Stimulated activated CD8-positive, alpha-beta memory T cell treated with anti-CD3 and anti-CD28 coated beads, Interleukin-12 subunit alpha, Interleukin-12 subunit beta, amount 100 ng/mL, for 1 hour (primary cell): Measurements from ENCODE around the gene SH3TC2.

Source experiments
- DNase-seq: peaks from one replicate; pipeline ENCODE4 v3.0.0-alpha.2; 2020; ENCODE audit warnings: low read depth

The SH3TC2 gene

DNA sequence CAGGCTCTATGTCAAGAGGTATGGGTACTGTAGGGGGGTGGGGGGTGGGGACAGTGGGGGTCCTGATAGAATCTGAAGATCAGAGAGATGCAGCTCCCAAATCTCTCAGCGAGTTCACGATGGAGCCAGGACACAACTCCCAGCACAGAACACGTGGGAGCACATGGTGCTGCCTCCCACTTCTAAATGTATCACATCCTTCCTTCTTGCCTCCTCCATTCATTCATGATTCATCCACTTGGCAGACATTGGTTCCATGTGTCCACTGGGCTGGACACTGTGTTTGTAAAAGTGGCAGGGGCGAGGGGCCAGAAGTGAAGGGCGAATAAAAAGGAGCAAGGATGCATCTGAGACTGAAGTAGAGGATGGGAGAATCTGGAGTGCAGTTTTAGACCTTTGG is 33.9 kb downstream of the SH3TC2 start:
- no peak for DNase-seq

- DNase-seq: no peak
Measured at GRCh38 chr5:149028161-149028560, 34.7 kb downstream of the SH3TC2 start.

GRCh38 chr5:149027636-149028035 is 35.2 kb downstream of the SH3TC2 start:
- no peak for DNase-seq

- DNase-seq: no peak
Measured at GRCh38 chr5:149024943-149025342, 37.9 kb downstream of the SH3TC2 start.

DNA sequence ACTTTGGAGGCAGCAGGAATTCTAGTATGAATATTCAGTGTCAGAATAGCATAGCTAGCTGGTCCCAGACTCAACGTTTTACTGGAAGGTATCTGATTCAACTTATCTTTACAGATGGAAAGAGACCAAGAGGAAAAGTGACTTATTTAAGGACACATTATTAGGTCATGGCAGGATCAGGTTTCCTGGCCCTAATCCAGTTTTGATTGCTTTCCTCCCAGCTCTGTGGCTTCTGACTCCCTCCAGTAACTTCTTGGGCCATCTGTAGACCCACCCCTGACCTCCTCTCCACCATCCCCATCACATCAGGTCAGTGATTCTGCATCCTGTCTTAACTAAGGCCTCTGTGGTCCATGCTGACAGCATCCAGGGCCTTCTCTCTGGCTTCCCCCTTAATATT is 38.4 kb downstream of the SH3TC2 start:
- no peak for DNase-seq

DNA sequence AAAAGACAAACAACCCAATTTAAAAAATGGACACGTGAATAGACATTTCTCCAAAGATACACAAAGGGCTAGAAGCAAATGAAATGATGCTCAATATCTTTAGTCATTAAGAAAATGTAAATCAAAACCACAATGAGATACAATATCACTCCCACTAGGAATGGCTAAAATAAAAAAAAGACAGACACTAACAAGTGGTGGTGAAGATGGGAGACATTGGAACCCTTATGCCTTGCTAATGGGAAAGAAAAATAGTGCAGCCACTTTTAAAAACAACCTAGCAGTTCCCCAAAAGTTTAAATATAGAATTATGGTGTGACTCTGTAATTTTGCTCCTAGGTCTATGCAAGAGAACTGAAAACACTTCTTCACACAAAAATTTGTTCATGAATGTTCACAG is 40.7 kb downstream of the SH3TC2 start:
- DNase-seq: no peak

- DNase-seq: no peak
Measured at GRCh38 chr5:149019679-149020078, 43.2 kb downstream of the SH3TC2 start.

- no peak for DNase-seq
Measured at GRCh38 chr5:149018909-149019443, 43.9 kb downstream of the SH3TC2 start.

DNA sequence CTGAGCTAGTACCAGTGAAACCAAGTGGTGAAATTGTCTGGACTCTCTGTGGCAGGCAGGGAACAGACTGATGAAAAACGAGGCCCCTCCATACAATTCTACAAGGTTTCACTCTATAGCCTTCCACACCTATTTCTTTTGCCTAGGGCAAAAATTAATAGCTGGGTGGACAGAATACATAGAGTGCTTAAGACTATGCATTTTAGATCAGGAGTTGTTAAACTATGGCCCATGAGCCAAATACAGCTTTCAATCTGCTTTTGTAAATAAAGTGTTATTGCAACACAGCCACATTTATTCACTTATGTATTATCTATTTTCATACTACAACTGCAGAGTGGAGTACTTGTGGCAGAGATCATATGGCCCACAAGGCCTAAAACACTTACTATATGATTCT is 45.2 kb downstream of the SH3TC2 start:
- no peak for DNase-seq

DNA sequence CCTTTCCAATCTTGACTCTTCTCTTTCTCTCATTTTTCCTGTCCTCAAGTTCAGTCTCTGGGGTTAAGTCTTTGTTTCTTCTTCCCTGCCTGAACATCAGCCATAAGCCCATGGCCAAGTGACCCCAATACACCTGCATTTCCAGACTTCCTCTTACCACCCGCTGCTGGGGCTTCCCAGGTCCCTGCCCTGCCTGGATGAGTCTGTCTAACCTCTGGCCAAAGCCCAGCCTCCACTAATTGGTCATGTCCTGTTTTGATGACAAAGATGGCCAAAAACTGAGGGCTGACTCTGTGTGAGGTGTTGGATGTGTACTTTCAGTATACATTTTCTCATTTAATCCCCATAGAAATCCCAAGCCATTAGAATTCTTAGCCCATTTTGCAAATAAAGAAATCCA is 47.3 kb downstream of the SH3TC2 start:
- no peak for DNase-seq

DNA sequence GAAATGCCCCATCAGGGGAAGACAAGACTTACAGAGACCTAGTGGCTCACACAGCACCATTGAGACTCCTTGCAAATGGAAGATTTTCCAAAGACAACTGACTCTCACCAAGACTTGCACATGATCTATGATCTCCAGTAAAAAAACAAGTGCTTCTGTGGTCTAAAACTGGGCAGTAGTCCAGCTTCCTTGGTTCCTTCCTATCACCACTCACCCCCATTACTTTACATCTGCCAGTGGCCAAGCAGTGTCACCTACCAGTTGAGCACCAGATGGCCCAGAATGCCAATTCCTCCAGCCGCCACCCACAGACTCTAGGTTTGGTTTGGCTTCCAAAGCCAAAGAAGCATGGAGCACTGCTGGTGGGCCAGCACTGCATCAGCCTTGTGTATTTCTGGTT is 47.7 kb downstream of the SH3TC2 start:
- DNase-seq: no peak

DNA sequence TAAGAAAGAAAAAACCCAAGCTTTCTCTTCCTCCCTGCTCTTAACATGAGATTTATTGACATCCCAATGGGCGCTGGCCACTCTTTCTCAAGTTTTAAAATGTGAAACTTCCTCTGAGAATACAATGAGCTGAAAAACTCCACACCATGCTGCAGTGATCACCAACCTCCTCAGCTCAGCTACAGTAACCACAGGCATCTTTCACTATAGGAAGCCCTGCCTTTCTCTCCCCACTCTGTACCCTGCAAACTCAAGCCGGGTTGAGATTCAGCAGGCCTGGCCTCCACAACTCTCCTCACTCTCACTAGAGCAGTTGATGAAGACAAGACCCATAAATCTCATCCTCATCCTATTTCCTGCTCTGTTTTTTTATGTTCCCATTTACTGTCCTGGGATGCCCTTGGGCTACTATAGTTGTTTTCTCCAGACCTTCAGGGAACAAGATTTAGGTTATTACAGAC is 48.3 kb downstream of the SH3TC2 start:
- DNase-seq: no peak

DNA sequence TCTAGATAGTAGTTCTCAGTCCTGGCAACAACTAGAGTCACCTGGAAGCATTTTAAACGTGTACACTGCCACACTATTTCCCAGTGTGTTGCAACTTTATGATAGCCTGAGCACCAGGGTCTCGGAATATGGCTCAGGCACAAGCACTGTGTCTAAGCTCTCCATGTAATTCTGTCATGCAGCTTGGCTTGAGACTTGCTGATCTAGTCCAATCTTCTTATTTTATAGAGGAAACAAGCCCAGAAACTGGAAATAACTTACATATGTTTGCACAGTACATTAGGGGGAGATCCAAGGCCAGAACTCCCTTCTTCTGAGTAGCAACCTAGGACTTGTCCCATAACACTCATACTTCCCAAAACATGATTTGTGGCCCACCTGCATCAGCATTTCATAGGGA is 49.1 kb downstream of the SH3TC2 start:
- DNase-seq: no peak

DNA sequence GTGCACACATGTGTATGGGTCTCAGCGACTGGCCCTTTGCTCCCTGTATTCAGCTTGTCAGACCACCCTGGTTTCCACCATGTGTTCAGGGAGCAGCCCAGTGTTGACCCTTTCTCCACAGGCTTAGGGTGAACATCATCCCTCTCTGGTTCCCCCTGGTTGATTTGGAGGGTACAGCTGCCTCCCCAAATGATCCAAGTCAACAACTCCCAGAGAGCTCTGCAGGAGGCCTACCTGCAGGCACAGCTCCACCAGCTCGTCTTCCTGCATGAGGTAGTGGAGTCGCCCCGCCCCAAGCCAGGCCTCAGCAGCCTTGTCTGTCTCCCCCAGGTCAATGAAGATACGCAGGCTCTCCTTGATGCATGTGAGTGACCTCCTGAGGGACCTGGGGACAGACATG is 50.5 kb downstream of the SH3TC2 start:
- no peak for DNase-seq

DNA sequence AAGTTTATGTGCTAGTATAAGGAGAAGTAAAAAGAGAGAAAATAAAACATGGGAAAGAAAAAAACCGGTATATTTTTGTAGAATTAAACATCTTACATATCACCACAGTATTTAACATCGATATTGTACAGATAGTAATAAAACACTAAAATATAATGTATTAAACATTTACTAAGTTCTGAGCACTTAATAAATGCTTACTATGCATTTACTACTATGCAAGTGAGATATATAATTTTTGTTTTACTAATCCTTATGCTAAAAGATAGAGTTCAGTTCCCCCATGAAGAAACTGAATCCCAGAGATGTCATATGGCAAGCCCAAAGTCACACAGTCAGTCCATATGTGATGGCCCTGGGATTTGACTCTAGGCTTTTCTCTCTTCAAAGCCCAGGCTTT is 51.1 kb downstream of the SH3TC2 start:
- no peak for DNase-seq

GRCh38 chr5:149011084-149011483 is 51.8 kb downstream of the SH3TC2 start:
- no peak for DNase-seq

DNA sequence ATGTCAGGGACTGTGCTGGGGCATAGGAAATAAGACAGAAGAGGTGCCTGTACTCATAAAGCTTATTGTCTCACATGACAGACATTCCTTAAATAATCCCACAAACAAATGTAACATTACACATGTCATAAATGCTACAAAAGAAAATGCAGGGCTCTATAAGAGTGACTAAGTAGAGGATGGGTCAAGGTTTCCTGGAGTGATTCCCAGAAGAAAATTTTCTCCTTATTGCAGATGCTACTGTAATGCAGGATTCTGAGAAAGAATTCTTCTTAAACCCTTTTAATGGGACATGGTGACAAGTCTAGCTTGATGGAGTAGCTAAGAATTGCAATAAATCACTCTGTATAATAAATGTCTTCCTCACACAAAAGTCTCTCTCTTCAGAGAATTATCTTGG is 55.7 kb downstream of the SH3TC2 start:
- DNase-seq: no peak

DNA sequence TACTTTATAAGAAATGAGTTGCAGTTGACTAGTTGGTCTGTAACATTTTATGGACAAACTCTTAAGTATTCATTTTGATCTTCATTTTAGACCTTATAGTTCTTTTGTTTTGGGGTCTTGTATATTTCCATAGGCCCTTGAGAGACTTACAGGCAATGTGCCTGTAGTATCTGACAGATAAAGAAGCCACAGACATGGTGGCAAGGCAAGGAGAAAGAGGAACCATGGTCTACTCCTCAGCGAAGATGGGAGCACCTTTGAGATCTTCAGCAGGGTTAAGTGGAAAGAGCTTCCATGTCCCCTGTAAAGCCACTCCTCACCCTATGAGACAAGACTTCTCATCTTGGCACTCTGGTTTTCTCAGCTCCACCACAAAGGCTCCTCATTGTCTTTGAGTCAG is 56.4 kb downstream of the SH3TC2 start:
- DNase-seq: no peak

GRCh38 chr5:149005077-149005892 is 57.6 kb downstream of the SH3TC2 start:
- no peak for DNase-seq

- DNase-seq: no peak
Measured at GRCh38 chr5:149004559-149004958, 58.3 kb downstream of the SH3TC2 start.

GRCh38 chr5:149002761-149003689 is 59.8 kb downstream of the SH3TC2 start:
- DNase-seq: no peak

DNA sequence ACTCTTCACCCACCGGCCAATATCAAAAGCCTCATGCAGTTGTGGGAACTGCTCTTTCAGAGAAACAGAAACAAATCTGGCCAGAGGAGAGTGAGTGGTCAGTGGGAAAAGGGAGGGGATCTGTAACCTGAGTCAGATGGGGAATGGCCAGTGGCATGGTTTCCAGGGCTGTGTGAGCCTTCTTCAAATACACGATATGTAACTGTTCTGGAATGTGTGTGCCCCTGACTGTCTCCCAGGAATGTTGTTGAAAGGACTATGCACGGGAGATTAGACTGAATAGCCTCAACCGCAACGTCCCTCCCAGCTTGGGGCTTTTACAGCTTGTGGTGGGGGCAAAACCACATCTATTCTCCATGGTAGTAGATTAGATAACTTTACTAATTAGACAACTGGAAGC is 60.8 kb downstream of the SH3TC2 start:
- no peak for DNase-seq

GRCh38 chr5:149001162-149001561 is 61.7 kb downstream of the SH3TC2 start:
- no peak for DNase-seq
